ENCODE data around the gene CEP57L1. TPM values are rescaled to one million over a fixed set of nuclear protein-coding genes. Genes with fewer than 3 reads are reported as not detected.
A peak's percentile ranks its signal among the peaks of the same experiment; 100 is the strongest.

Gene CEP57L1
- total and polyA plus RNA-seq, 4 donors, result 3.8 to 22.1 (median 10.2) TPM

DNA sequence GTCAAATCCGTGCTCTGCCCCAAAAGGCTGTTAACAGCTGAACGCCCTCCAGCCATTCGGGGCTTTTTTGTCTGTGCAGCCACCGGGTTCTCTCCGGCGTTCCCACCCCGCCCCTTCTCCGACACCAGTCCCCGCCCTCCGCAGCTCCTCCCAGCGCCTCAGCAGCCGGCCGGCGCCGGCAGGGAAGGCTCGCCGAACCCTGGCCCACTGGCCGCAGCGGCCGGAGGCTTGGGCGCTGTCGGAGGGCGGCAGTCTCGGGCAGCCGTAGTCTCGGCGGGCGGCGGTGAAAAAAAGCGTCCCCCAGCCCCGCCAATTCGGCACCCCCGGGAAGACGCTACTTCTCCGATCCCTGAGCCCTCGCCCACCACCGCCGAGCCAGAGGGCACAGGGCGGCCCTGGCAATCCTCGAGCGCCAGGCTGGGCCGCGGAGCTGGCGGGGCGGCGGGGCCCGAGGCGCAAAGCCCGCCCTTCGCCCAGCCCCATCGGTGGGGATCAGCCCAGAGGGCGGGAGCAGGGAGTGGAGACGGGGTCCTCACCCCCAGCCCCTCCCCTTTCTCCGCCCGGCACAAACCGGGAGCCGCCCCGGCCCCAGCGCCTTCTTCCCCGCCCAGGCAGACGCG lies 781 bp upstream of the CEP57L1 start, which contains the start of gene SESN1 (continued):
- TF ChIP-seq, protein P1, sequence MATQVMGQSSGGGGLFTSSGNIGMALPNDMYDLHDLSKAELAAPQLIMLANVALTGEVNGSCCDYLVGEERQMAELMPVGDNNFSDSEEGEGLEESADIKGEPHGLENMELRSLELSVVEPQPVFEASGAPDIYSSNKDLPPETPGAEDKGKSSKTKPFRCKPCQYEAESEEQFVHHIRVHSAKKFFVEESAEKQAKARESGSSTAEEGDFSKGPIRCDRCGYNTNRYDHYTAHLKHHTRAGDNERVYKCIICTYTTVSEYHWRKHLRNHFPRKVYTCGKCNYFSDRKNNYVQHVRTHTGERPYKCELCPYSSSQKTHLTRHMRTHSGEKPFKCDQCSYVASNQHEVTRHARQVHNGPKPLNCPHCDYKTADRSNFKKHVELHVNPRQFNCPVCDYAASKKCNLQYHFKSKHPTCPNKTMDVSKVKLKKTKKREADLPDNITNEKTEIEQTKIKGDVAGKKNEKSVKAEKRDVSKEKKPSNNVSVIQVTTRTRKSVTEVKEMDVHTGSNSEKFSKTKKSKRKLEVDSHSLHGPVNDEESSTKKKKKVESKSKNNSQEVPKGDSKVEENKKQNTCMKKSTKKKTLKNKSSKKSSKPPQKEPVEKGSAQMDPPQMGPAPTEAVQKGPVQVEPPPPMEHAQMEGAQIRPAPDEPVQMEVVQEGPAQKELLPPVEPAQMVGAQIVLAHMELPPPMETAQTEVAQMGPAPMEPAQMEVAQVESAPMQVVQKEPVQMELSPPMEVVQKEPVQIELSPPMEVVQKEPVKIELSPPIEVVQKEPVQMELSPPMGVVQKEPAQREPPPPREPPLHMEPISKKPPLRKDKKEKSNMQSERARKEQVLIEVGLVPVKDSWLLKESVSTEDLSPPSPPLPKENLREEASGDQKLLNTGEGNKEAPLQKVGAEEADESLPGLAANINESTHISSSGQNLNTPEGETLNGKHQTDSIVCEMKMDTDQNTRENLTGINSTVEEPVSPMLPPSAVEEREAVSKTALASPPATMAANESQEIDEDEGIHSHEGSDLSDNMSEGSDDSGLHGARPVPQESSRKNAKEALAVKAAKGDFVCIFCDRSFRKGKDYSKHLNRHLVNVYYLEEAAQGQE (IDR thresholded peaks at IDR 0.05), result no peak
- TF ChIP-seq RAD21 (IDR thresholded peaks at IDR 0.05), result no peak
- TF ChIP-seq FOXA2 (IDR thresholded peaks at IDR 0.05), result no peak
- TF ChIP-seq, protein P2, sequence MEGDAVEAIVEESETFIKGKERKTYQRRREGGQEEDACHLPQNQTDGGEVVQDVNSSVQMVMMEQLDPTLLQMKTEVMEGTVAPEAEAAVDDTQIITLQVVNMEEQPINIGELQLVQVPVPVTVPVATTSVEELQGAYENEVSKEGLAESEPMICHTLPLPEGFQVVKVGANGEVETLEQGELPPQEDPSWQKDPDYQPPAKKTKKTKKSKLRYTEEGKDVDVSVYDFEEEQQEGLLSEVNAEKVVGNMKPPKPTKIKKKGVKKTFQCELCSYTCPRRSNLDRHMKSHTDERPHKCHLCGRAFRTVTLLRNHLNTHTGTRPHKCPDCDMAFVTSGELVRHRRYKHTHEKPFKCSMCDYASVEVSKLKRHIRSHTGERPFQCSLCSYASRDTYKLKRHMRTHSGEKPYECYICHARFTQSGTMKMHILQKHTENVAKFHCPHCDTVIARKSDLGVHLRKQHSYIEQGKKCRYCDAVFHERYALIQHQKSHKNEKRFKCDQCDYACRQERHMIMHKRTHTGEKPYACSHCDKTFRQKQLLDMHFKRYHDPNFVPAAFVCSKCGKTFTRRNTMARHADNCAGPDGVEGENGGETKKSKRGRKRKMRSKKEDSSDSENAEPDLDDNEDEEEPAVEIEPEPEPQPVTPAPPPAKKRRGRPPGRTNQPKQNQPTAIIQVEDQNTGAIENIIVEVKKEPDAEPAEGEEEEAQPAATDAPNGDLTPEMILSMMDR (IDR thresholded peaks at IDR 0.05; ENCODE audit: low read depth, low read length, missing input control), result no peak
- no peak for TF ChIP-seq GABPA (IDR thresholded peaks at IDR 0.05 in 1 of 2, conservative IDR thresholded peaks at IDR 0.05 in 1 of 2)

DNA sequence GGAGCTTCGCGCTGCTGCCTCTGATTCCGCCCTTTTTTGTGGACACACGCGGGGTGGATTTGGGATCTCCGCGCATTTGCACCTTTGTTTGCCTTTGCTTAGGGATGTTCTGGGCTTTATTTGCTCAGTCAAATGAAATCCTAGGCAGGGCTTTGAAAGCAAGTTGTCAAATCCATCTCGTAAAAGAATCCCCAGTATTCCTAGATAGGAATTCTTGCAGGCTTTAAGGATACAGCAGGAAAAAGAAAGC lies 453 bp downstream of the CEP57L1 start:
- no peak for TF ChIP-seq GABPA (IDR thresholded peaks at IDR 0.05 in 1 of 2, conservative IDR thresholded peaks at IDR 0.05 in 1 of 2)
- TF ChIP-seq SP1 (IDR thresholded peaks at IDR 0.05), result no peak
- TF ChIP-seq FOXA2 (IDR thresholded peaks at IDR 0.05), result no peak
- no peak for TF ChIP-seq HNF4A (conservative IDR thresholded peaks at IDR 0.05)
- TF ChIP-seq, protein P1 (IDR thresholded peaks at IDR 0.05), result no peak
- peak in 1 of 2 donors; percentile 3 for TF ChIP-seq RXRA (IDR thresholded peaks at IDR 0.05)
- TF ChIP-seq FOXA1 (IDR thresholded peaks at IDR 0.05), result no peak
- no peak for TF ChIP-seq EGR1 (IDR thresholded peaks at IDR 0.05; ENCODE audit: low read depth in 2 of 2)
- no peak for TF ChIP-seq JUND (IDR thresholded peaks at IDR 0.05)
- no peak for TF ChIP-seq ZBTB33 (IDR thresholded peaks at IDR 0.05)
- no peak for TF ChIP-seq MAX (IDR thresholded peaks at IDR 0.05)
- peak; percentile 3 to 9 for TF ChIP-seq RAD21 (IDR thresholded peaks at IDR 0.05)
- TF ChIP-seq YY1 (IDR thresholded peaks at IDR 0.05), result no peak
- TF ChIP-seq HNF4G (IDR thresholded peaks at IDR 0.05), result no peak
- TF ChIP-seq TAF1 (conservative IDR thresholded peaks at IDR 0.05), result no peak
- no peak for TF ChIP-seq NR2F2 (IDR thresholded peaks at IDR 0.05)
- 1% methylated on average over 8 of the region's 8 CpGs for WGBS

More for the DNA sequence above, 453 bp downstream of the CEP57L1 start:
- Histone ChIP-seq H3K4me3 (ENCODE audit: low read depth in 1 of 3, low read length in 3 of 3) (peak overlapping the region; percentile 63 to 97 (median 89)), H3K36me3 (ENCODE audit: control insufficient read depth in 4 of 4, insufficient read depth in 3 of 4, low read depth in 1 of 4, low read length in 3 of 4) (no peaks in the 10 kb centered on the region), H3K27me3 (ENCODE audit: control insufficient read depth in 4 of 4, insufficient read depth in 4 of 4, low read length in 3 of 4) (no peaks in the 10 kb centered on the region), H3K9me3 (ENCODE audit: control insufficient read depth in 4 of 4, low read length in 3 of 4) (no peaks in the 10 kb centered on the region), H3K27ac (ENCODE audit: low read depth in 1 of 2, low read length in 2 of 2) (peak overlapping the region; percentile 88 to 99), H3K9ac (ENCODE audit: low read depth in 1 of 2, low read length in 2 of 2) (peak overlapping the region; percentile 87 to 95), H3K4me1 (ENCODE audit: control insufficient read depth in 4 of 4, insufficient read depth in 4 of 4, low read length in 3 of 4) (peaks cover 3 to 43% (median 18%) of the 10 kb centered on the region in 4 donors)
- no peak for DNase-seq (ENCODE audit: low spot score)

All from liver (tissue), 9 donors.